ENCODE data around the gene NLRP1. TPM values are rescaled to one million over a fixed set of nuclear protein-coding genes. Genes with fewer than 3 reads are reported as not detected.
A peak's percentile ranks its signal among the peaks of the same experiment; 100 is the strongest.

The NLRP1 gene
- total and polyA plus RNA-seq, 12 donors: 6.1 to 88.9 (median 28.5) TPM

- intact Hi-C loops (cut with DNase I): no loop called here
- H3K27ac ChIP-seq: no peak overlapping the region
- no peak overlapping the region for H3K4me3 ChIP-seq
- no peaks in the 10 kb centered on the region for H3K9me3 ChIP-seq (replicated peaks in 1 of 3)
- WGBS, 4 donors: 49 to 55% (median 51%) methylated on average over 6 of the region's 6 CpGs
- TF ChIP-seq POLR2A (IDR thresholded peaks at IDR 0.05) (no peak), CTCF (IDR thresholded peaks at IDR 0.05) (no peak)
- no peaks in the 10 kb centered on the region for H3K27me3 ChIP-seq
- H3K36me3 ChIP-seq (replicated peaks in 1 of 2): no peaks in the 10 kb centered on the region
- no peaks in the 10 kb centered on the region for H3K4me1 ChIP-seq (replicated peaks in 1 of 2)
- DNase-seq: peak in 2 of 7 donors; percentile 23 to 33
Observed at GRCh38 chr17:5610956-5611355, 26.6 kb upstream of the NLRP1 start.

GRCh38 chr17:5608399-5609112 is 24.2 kb upstream of the NLRP1 start:
- Histone ChIP-seq H3K36me3 (replicated peaks in 1 of 2) (no peaks in the 10 kb centered on the region), H3K9me3 (replicated peaks in 1 of 3) (peaks cover 0 to 4% (median 0%) of the 10 kb centered on the region in 3 donors), H3K27me3 (no peaks in the 10 kb centered on the region), H3K4me3 (no peak overlapping the region), H3K27ac (no peak overlapping the region), H3K4me1 (replicated peaks in 1 of 2) (no peaks in the 10 kb centered on the region)
- intact Hi-C loops (cut with DNase I): no loop called here
- DNase-seq: peak in 2 of 7 donors; percentile 22 to 27
- 53 to 58% (median 56%) methylated on average over 12 of the region's 12 CpGs for WGBS, 4 donors
- no peak for TF ChIP-seq POLR2A (IDR thresholded peaks at IDR 0.05)
- no peak for TF ChIP-seq CTCF (IDR thresholded peaks at IDR 0.05)

GRCh38 chr17:5607946-5608345 is 23.6 kb upstream of the NLRP1 start:
- intact Hi-C loops (cut with DNase I): no loop called here
- Histone ChIP-seq H3K9me3 (replicated peaks in 1 of 3) (peaks cover 0 to 4% (median 0%) of the 10 kb centered on the region in 3 donors), H3K4me1 (replicated peaks in 1 of 2) (no peaks in the 10 kb centered on the region), H3K36me3 (replicated peaks in 1 of 2) (no peaks in the 10 kb centered on the region), H3K4me3 (no peak overlapping the region), H3K27ac (no peak overlapping the region), H3K27me3 (no peaks in the 10 kb centered on the region)
- 58 to 86% (median 71%) methylated on average over 3 of the region's 3 CpGs for WGBS, 4 donors
- TF ChIP-seq CTCF (IDR thresholded peaks at IDR 0.05) (no peak), POLR2A (IDR thresholded peaks at IDR 0.05) (no peak)
- no peak for DNase-seq

- H3K9me3 ChIP-seq (replicated peaks in 1 of 3): peaks cover 0 to 4% (median 0%) of the 10 kb centered on the region in 3 donors
- no peak for TF ChIP-seq POLR2A (IDR thresholded peaks at IDR 0.05)
- no peak for TF ChIP-seq CTCF (IDR thresholded peaks at IDR 0.05)
- no peak overlapping the region for H3K4me3 ChIP-seq
- no peaks in the 10 kb centered on the region for H3K4me1 ChIP-seq (replicated peaks in 1 of 2)
- no peak for DNase-seq
- no peaks in the 10 kb centered on the region for H3K36me3 ChIP-seq (replicated peaks in 1 of 2)
- intact Hi-C loops (cut with DNase I): no loop called here
- H3K27ac ChIP-seq: no peak overlapping the region
- peaks cover 3% of the 10 kb centered on the region for H3K27me3 ChIP-seq
- 64 to 76% (median 71%) methylated on average over 3 to 4 of the region's 4 CpGs for WGBS, 4 donors
Observed at GRCh38 chr17:5605452-5605851, 21.1 kb upstream of the NLRP1 start.

Measured in adrenal gland (tissue), 12 donors.